ENCODE measurements around the gene NOS3.

The NOS3 gene

GRCh38 chr7:151058781-151059366 is 68.1 kb downstream of the NOS3 start:
- DNase-seq (ENCODE audit: low read depth in 2 of 2), result no peak

- DNase-seq (ENCODE audit: low read depth in 2 of 2), result peak; percentile 50 to 63
These were observed 68.7 kb downstream of the NOS3 start, which contains the start of gene SLC4A2 for GRCh38 chr7:151059367-151060112. SLC4A2 (plus strand) TSS chr7:151059589; CDS start chr7:151061988, 2,399 bp downstream.

GRCh38 chr7:151060113-151060415 is 69.2 kb downstream of the NOS3 start:
- no peak for DNase-seq (ENCODE audit: low read depth in 2 of 2)

- DNase-seq (ENCODE audit: low read depth in 2 of 2), result no peak
These were observed 69.8 kb downstream of the NOS3 start for GRCh38 chr7:151060416-151061212.

- no peak for DNase-seq (ENCODE audit: low read depth in 2 of 2)
These were observed 70.6 kb downstream of the NOS3 start for GRCh38 chr7:151061213-151062110.

GRCh38 chr7:151062111-151062398 is 71.2 kb downstream of the NOS3 start:
- DNase-seq (ENCODE audit: low read depth in 2 of 2), result no peak

- DNase-seq (ENCODE audit: low read depth in 2 of 2), result no peak
These were observed 71.8 kb downstream of the NOS3 start for GRCh38 chr7:151062399-151063211.

- no peak for DNase-seq (ENCODE audit: low read depth in 2 of 2)
These were observed 72.4 kb downstream of the NOS3 start for GRCh38 chr7:151063212-151063561.
